Measurements from ENCODE around the gene TMCC1.

The TMCC1 gene

DNA sequence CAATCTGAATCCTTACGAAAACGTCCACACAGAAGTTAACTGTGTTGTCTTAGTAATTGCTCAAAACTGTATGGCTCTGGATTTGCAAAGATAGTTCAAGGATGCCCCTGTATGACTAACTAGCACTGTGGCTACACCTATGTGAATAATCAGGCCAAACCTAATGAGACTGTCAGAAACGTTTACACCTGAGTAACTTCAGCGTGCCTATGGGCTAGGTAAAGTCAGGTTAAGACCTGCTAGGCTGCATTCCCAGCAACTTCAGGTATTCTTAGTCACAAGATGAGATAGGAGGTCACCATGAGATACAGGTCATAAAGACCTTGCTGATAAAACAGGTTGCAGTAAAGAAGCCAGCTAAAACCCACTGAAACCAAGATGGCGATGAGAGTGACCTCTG, 199.3 kb downstream of the TMCC1 start:
- no peak for DNase-seq (ENCODE audit: extremely low spot score)
- ChIA-PET POLR2A (no interaction called here), CTCF (no interaction called here)
- TF ChIP-seq, protein P1, sequence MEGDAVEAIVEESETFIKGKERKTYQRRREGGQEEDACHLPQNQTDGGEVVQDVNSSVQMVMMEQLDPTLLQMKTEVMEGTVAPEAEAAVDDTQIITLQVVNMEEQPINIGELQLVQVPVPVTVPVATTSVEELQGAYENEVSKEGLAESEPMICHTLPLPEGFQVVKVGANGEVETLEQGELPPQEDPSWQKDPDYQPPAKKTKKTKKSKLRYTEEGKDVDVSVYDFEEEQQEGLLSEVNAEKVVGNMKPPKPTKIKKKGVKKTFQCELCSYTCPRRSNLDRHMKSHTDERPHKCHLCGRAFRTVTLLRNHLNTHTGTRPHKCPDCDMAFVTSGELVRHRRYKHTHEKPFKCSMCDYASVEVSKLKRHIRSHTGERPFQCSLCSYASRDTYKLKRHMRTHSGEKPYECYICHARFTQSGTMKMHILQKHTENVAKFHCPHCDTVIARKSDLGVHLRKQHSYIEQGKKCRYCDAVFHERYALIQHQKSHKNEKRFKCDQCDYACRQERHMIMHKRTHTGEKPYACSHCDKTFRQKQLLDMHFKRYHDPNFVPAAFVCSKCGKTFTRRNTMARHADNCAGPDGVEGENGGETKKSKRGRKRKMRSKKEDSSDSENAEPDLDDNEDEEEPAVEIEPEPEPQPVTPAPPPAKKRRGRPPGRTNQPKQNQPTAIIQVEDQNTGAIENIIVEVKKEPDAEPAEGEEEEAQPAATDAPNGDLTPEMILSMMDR (IDR thresholded peaks at IDR 0.05; ENCODE audit: control extremely low read depth, extremely low read depth, low read depth, missing control alignments) = no peak

GRCh38 chr3:129692743-129693142, 200.8 kb downstream of the TMCC1 start:
- TF ChIP-seq, protein P1 (IDR thresholded peaks at IDR 0.05; ENCODE audit: control extremely low read depth, extremely low read depth, low read depth, missing control alignments) = no peak
- ChIA-PET POLR2A (no interaction called here), CTCF (interaction anchor here (2.1 to 3.4 kb wide), 2 partner anchors 16 to 132 kb away, joined by 7 to 13 read pairs; no protein-coding TSS in a partner anchor)
- DNase-seq (ENCODE audit: extremely low spot score) = no peak

GRCh38 chr3:129690963-129691362, 202.5 kb downstream of the TMCC1 start:
- ChIA-PET CTCF (interaction anchor here (0.7 to 3.4 kb wide), 6 partner anchors 9 to 134 kb away, joined by 3 to 13 read pairs (median 4); no protein-coding TSS in a partner anchor), POLR2A (interaction anchor here (0.7 kb wide), 1 partner anchor 12 kb away, joined by 3 read pairs; no protein-coding TSS in a partner anchor)
- no peak for DNase-seq (ENCODE audit: extremely low spot score)
- TF ChIP-seq, protein P1 (IDR thresholded peaks at IDR 0.05; ENCODE audit: control extremely low read depth, extremely low read depth, low read depth, missing control alignments) = no peak

DNA sequence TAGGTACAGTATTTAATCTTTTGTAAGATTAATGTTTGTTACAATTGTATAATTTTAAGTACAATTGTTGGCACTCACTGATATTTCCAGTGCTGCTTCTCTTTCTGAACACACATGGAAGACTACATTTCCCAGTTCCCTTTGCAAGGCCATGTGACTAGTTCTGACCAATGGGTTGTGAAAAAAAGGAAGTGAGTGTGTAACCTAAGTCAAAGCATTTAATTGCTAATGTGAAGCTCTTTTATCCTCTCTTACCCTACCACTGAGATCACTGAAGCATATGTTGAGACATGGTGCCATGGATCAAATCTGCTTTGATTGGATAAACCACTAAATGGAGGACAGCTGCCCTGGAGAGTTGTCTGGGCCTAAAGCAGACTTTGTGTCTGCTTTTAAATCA, 203.1 kb downstream of the TMCC1 start:
- CTCF ChIA-PET = interaction anchor here (0.7 to 3.4 kb wide), 6 partner anchors 9 to 134 kb away, joined by 3 to 13 read pairs (median 4); no protein-coding TSS in a partner anchor
- POLR2A ChIA-PET = interaction anchor here (0.7 kb wide), 1 partner anchor 13 kb away, joined by 3 read pairs; no protein-coding TSS in a partner anchor
- peak; percentile 54 for DNase-seq (ENCODE audit: extremely low spot score)
- TF ChIP-seq, protein P1 (IDR thresholded peaks at IDR 0.05; ENCODE audit: control extremely low read depth, extremely low read depth, low read depth, missing control alignments) = no peak

GRCh38 chr3:129689036-129689435, 204.5 kb downstream of the TMCC1 start:
- CTCF ChIA-PET = interaction anchor here (0.7 kb wide), 1 partner anchor 14 kb away, joined by 3 read pairs; no protein-coding TSS in a partner anchor
- DNase-seq (ENCODE audit: extremely low spot score) = no peak
- POLR2A ChIA-PET = no interaction called here
- TF ChIP-seq, protein P1 (IDR thresholded peaks at IDR 0.05; ENCODE audit: control extremely low read depth, extremely low read depth, low read depth, missing control alignments) = no peak

- CTCF ChIA-PET = interaction anchor here (0.7 kb wide), 1 partner anchor 13 kb away, joined by 3 read pairs; no protein-coding TSS in a partner anchor
- DNase-seq (ENCODE audit: extremely low spot score) = no peak
- POLR2A ChIA-PET = no interaction called here
- TF ChIP-seq, protein P1 (IDR thresholded peaks at IDR 0.05; ENCODE audit: control extremely low read depth, extremely low read depth, low read depth, missing control alignments) = no peak
Measured at GRCh38 chr3:129688271-129688895, 205.1 kb downstream of the TMCC1 start.
